GM12801 (cell line): ENCODE data around the gene PLCD1.

Experiments used
- TF ChIP-seq, protein P1 (sequence below): IDR thresholded peaks from one replicate; pipeline ENCODE4 v1.5.1; 2011; ENCODE audit warnings: control low read depth; ENCODE audit not compliant: insufficient read length; ENCODE audit errors: extremely low read depth

The PLCD1 gene

DNA sequence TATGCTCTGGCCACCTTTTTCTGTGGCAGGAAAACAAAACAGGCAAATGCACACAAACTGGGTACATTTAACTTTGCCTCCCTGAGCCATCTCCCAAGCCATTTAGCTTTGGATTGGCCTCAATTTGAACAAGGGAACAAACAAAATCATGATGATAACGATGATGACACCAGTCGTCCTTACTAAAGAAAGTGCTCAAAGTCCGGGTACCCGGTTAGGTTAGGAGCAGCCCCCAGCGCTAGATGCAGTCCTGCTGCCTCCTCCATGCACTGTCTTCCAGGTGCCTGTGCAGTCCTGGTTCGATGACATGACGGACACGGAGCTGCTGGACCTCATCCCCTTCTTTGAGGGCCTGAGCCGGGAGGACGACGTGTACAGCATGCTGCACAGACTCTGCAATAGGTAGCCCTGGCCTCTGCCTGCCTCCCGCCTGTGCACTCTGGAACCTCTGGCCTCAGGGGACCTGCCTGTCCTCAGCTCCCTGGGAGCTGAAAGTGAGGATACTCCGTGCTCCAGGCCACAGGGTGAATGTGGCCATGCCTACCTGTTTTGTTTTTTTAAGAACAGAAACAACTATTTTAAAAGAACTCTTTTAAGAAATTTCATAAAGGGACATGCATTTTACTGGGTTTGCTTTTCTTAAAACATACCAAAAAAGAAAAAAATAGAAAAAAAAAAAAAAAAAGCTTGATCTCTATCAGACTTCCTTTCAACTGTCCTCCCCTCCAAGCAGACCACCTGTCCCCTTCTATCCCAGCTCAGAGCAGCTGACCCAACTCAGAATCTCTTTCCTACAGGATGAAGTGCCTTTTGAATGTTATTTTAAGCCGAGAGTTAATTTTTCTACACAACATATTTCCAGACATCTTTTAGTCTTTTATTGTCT is 48.7 kb downstream of the PLCD1 start:
- TF ChIP-seq, protein P1, sequence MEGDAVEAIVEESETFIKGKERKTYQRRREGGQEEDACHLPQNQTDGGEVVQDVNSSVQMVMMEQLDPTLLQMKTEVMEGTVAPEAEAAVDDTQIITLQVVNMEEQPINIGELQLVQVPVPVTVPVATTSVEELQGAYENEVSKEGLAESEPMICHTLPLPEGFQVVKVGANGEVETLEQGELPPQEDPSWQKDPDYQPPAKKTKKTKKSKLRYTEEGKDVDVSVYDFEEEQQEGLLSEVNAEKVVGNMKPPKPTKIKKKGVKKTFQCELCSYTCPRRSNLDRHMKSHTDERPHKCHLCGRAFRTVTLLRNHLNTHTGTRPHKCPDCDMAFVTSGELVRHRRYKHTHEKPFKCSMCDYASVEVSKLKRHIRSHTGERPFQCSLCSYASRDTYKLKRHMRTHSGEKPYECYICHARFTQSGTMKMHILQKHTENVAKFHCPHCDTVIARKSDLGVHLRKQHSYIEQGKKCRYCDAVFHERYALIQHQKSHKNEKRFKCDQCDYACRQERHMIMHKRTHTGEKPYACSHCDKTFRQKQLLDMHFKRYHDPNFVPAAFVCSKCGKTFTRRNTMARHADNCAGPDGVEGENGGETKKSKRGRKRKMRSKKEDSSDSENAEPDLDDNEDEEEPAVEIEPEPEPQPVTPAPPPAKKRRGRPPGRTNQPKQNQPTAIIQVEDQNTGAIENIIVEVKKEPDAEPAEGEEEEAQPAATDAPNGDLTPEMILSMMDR, result no peak

DNA sequence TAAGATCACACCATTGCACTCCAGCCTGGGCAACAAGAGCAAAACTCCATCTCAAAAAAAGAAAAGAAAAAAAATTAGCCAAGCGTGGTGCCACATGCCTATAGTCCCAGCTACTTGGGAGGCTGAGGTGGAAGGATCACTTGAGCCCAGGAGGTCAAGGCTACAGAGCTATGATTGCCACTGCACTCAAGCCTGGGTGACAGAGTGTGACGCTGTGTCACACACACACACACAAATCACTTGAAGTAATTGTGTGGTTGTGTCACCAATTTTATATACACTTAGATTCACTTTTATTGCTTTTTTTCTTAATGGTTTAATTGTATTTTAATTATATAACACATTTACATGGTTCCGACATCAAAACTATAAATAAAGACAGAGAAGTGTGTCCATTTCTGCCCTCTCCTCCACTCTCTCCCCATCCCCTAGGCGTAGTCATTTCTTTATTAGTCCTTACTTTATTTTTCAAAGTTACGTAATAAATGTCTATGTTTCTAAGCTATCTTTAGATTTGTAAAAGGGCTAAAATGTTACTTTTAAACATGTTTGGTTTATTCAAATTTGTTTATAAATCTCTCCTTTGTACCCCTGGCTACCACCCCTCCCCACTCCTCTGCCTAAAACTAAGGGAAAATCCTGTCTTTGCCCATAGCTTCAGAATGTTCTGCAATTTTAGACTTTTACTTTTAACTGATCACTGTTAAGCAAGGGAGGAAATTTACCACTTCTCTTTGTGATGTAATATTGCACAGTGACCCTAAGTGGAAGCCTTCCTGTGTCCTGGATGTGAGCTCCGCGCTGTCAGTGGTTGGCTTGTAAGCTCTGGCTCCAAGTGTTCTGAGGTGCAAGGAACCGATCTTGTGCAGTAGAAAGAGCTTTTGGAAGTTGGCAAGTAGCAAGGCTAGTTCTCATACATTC is 49.6 kb downstream of the PLCD1 start:
- TF ChIP-seq, protein P1, result no peak

DNA sequence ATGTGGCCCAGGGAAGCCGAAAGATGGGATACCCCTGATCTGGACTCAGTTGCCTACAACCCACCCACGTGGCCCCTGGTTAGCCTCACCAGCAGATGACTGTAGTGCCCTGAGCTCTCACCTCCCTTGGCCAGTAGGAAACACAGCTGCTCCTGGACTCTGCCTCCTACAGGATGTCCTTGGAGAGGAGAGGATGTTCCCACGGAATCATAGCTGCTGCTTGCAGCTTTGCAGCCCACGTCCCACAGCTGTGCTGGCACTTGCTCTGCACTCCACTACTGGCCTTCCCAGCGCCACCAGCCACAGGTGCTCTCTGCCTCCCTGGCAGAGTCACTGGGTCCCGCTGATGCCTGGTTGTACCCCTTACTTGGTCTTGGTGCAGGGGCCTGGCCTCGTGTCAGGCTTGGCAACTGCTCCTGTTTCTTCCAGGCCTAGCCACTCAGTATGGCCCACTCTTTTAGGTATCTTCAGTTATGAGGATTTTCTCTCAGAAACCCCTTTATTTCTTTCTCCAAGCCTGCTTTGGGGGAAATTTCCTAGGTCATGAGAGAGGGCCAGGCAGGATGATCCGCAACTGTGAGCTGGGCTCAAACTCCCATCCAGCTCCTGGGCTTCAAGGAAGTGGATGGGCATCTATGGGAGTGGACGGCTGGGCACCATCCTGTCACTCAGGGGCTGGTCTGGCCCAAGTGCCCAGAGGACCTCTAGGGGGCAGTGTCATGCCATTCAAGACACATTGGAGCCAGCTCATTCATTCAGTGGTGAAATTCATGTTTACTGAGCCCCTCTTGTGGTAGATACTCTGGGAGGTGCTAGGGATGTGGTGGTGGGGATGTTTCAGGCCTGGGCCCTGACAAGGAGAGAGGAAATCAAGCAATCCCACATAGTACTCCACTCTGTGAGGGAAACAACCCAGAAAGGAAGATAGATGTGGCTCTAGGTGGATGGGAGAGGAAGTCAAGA is 55.0 kb downstream of the PLCD1 start:
- TF ChIP-seq, protein P1, result no peak

DNA sequence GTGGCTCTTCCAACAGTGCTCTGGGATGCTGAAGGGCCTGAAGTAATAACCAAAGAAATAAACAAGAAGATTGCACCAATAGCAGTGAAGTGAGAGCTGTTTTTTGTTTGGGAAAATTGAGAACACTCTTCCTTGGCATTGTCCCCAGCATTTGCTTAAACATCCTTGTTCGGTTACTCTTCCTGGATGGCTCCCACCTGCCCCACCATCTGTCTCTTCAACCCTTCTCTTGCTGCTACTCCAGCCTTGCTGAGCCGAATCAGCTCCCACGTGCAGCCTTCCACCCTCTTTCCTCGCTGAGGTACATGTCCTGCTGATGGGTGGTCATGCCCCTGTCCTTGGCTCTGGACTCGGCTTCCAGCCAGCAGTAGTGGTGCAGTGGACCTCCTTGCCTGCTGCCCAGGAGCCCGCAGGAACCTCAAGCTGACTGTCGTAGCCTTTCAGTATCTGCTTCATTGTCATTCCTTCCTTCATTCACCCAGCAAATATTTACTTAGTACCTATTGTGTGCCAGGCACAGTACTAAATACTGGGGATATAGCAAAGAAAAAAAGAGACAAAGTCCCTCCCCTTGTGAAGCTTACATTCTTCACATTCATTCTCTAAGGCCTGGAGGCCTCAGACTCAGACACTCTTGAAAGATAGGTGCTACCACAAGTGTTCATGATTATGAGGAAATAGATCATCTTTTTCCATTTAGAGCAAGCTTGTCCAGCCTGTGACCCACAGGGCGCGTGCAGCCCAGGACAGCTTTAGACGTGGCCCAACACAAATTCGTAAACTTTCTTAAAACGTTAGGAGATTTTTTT is 56.0 kb downstream of the PLCD1 start:
- TF ChIP-seq, protein P1, result no peak

DNA sequence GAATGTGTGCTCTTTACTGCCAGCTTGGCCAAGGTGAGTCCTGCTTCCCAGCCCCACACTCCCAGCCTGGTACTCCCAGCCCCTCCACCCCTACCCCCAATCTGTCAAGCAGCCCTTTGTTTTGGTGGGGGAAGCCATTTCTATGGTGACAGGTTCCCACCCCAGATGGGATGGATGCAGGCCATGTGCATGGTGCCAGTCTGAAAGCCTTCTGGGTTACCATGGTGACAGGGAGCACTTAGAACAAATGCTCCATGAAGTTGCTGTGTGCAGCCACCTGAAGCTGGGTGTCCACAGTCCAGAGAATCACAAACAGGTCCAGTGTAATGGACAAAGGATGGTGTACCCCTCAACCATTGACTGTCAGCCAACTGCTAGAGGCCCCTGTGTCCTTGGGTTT is 58.0 kb downstream of the PLCD1 start:
- TF ChIP-seq, protein P1, result no peak

DNA sequence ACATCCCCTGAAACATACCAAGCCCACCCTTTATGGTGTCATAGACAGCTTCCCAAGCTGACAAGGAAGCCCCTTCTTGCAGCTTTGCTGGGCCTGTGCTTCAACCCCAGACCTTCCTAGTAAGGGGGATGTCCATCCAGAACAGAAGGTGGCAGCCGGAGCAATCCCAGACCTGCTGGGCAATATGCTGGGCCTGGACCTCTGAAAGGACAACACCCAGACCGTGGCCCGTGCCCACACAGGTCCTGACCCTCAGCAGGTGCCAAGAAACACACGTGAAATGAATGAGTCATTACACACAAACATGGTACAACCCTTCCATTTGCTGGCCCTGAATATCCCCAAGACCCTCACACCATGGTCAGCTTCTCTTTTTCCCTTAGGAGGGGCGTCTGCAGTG is 58.6 kb downstream of the PLCD1 start:
- TF ChIP-seq, protein P1, result no peak
